ENCODE data around the gene HPN. TPM values are rescaled to one million over a fixed set of nuclear protein-coding genes. Genes with fewer than 3 reads are reported as not detected.

HPN gene
- total RNA-seq, 1 experiment from 2014 or later, result not detected

Other genes with a start within 250 kb of the HPN start
- 3.2 and 3.9 TPM in 2 replicates for gene ZNF30, start 114.8 kb upstream of the HPN start, total RNA-seq (2014; rRNA removed; shearing (Covaris generic))
- gene ZNF792, start 77.5 kb upstream of the HPN start, total RNA-seq (2014; rRNA removed; shearing (Covaris generic)), result 2.5 and 2.6 TPM in 2 replicates
- gene GRAMD1A, start 41.4 kb upstream of the HPN start, total RNA-seq (2014; rRNA removed; shearing (Covaris generic)), result 18.8 and 20.6 TPM in 2 replicates
- 0.21 and 1.3 TPM in 2 replicates for gene SCN1B, start 11.3 kb upstream of the HPN start, total RNA-seq (2014; rRNA removed; shearing (Covaris generic))
- not detected in 2 replicates for gene FXYD3, start 74.1 kb downstream of the HPN start, total RNA-seq (2014; rRNA removed; shearing (Covaris generic))
- gene LGI4, start 93.3 kb downstream of the HPN start, total RNA-seq (2014; rRNA removed; shearing (Covaris generic)), result 0.11 TPM in 1 of 2 replicates, not detected in the other
- gene FXYD1, start 97.1 kb downstream of the HPN start, total RNA-seq (2014; rRNA removed; shearing (Covaris generic)), result not detected in 2 replicates
- not detected in 2 replicates for gene FXYD7, start 101.5 kb downstream of the HPN start, total RNA-seq (2014; rRNA removed; shearing (Covaris generic))
- 71.3 and 79.3 TPM in 2 replicates for gene FXYD5, start 113.0 kb downstream of the HPN start, total RNA-seq (2014; rRNA removed; shearing (Covaris generic))
- not detected in 2 replicates for gene FAM187B, start 187.0 kb downstream of the HPN start, total RNA-seq (2014; rRNA removed; shearing (Covaris generic))
- gene LSR, start 207.3 kb downstream of the HPN start, total RNA-seq (2014; rRNA removed; shearing (Covaris generic)), result 0.98 and 1.2 TPM in 2 replicates
- gene USF2, start 227.2 kb downstream of the HPN start, total RNA-seq (2014; rRNA removed; shearing (Covaris generic)), result 78.1 and 82.7 TPM in 2 replicates
- not detected in 2 replicates for gene HAMP, start 240.8 kb downstream of the HPN start, total RNA-seq (2014; rRNA removed; shearing (Covaris generic))